NCI-H526 treated with DMSO at 0.1 percent for 48 hours (cell line): Measurements from ENCODE around the gene C2CD2.
"Not testable (repeated sequence)": the region's sequence is repeated elsewhere in the genome, so short reads cannot be mapped to it uniquely, and the experiment has no call there.

Experiments
- DNase-seq: peaks from one replicate; lab custom pipeline; 2025; lab: John Stamatoyannopoulos, UW

C2CD2 gene

DNA sequence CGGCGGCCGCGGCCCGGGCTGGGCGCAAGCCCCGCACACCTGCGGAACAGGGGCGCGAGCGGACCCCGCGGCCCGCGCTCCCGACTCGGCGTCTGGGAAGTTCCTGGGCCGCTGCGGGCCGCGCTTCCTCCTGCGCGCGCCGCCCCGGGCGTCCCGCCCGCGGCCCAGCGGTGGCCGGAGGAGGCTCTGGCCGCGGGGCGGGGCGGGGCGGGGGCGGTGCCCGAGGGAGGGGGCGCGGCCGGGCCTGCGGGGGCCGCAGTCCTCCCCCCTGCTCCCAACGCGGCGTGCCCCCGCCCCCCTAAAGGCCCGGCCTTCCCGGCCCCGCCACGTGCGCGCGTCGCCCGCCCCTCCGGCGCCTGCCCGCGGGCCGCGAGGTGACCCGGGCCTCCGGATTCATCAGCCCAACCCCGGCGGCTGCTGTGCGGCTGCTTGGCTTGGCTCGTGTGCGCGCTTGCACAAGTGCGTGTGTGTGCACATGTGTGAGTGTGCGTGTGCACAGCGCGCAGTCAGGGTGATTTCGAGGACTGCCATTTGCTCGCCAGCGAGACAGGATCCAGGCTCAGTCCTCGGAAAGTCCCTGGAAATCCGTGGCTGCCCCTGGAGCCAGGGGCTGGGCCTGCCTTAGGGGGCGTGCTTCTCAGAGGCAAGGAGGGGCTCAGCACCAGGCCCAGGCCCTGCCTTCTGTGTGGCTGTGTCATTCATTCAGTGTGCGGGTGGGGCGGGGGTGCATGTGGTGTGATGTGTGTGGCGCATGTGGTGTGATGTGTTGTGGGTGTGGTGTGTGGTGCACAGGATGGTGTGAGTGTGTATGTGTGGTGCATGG is at the start of gene C2CD2:
Gene C2CD2, minus strand, starts transcription at position 188 of the 823 bp plus-strand sequence. CDS start 370 bp downstream, outside the sequence.
- DNase-seq: peak; percentile 15

DNA sequence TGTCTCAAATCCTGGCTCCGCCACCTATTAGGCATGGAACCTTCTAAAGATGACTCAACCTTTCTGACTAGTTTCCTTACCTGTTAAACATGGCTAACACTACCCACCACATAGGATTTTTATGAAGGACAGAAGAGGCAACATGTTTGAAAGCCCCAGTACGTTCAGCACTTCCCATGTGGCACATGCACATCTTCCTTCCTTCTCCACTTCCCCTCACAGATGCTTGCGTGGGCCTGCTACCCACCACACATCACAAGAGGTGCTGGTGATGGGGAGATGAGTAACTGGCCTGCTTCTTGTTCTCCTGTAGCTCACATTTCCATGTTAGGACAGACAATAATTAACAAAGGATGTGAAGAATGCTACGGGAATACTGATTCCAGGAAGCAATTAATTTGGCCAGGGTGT is 49.2 kb upstream of the C2CD2 start:
- no peak for DNase-seq

DNA sequence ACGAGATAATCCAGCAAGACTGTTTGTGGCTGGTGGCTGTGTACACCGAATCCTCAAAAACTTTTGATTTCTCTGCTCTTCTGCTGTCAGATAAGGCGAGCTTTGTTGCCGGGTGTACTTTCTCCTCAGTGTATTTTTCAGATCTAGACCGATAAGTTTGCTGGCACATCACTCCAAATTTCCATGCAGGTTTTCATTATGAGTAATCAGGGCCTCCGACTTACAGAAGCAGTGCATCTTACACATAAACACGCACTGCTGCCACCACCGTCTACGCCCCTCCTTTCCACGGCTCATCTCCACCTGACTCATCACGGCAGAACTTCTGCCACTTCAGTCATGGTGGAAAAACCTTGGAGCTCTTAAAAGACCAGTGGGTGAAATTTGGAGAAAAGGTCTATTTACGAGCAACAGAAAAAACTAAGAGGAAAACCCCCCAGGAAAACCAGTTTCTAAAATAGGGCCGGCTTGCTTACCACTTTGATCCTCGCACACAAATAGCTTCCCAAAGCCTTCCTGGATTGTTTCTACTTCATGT is 48.7 kb upstream of the C2CD2 start:
- no peak for DNase-seq

DNA sequence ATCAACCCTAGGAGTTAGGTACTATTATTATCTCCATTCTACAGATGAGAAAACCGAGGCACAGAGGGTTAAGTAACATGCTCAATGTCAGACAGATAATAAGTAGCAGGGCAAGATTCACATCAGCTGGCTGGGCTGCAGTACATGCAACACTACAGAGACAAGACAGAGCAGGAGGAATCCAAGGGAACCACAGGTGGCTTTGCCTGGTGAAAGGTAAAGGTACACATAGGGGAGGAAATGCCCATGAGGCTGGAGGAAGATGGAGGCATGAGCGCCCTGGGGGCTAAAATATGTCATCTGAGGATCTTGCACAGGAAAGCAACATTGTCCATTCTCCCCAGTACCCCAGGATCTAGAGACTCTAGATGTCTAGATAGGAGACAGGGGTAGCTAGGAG is 48.0 kb upstream of the C2CD2 start:
- DNase-seq: no peak

DNA sequence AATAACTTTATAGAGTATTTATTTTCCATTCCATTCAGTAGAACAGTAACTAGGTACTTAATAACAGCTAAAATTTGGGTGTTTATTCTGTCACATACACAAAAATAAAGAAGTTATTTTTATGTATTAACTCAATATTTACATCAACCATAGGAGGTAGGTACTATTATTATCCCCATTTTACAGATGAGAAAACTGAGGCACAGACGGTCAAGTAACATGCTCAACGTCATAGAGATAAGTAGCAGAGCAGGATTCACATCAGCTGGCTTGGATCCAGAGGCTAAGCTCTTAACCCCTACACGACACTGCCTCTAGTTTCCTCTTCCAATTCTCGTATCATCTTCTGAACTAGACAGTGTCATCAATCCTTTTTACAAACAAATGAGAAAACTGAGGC is 47.1 kb upstream of the C2CD2 start:
- DNase-seq: no peak

DNA sequence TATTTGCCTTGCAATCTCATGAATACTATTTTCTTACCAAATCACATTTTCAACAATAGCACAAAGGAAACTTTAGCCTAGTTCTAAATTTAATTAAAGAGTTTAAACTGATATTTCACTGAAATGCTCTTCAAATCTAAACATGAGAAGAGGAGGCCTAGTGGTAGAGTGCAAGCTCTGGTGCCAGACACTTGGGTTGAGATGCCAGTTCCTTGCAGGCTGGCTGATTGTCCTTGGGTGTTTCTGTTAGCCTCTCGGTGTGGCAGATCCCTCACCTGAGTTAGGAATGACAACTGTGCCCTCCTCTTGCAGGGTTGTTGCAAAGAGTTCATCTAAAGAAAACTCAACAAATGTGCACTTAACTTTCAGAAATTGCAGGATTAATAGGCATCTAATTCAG is 43.8 kb upstream of the C2CD2 start:
- no peak for DNase-seq

DNA sequence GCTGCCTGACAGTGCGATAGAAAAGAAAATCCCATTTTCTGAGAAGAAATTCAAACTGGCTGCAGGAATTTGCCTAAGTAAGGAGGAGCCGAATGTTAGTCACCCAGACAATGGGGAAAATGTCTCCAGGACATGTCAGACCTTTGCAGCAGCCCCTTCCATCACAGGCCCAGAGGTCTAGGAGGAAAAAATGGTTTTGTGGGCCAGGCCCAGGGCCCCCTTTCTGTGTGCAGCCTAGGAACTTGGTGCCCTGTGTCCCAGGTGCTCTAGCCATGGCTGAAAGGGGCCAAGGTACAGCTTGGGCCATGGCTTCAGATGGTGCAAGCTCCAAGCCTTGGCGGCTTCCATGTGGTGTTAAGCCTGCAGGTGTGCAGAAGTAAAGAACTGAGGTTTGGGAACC is 41.8 kb upstream of the C2CD2 start:
- DNase-seq: no peak

DNA sequence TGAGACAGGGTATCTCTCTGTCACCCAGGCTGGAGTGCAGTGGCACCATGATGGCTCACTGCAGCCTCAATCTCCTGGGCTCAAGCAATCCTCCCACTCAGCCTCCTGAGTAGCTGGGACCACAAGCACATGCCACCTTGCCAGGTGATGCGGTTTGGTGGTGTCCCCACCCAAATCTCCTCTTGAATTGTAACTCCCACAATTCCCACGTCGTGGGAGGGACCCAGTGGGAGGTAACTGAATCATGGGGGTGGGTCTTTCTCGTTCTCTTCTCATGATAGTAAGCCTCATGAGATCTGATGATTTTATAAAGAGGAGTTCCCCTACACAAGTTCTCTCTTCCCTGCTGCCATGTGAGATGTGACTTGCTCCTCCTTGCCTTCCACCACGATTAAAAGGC is 40.8 kb upstream of the C2CD2 start:
- DNase-seq: not testable (repeated sequence)

DNA sequence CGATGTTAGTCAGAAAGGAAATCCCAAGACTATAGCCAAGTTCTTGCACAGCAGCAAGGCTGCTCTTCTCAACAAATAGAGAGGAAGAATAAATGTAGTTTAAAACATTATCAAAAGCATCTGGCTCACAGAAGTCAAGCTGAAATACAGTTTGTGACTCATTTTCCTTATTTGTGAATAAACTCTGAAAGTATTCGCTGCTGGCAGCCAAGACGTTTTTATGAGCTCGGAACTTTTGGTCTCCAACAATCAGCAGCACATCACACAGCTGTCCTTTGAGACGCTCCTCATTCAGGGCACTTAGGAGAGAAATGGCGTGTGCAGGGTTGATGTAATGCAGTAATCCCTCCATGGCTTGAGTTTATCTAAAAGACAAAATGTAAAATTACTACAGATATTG is 39.9 kb upstream of the C2CD2 start:
- DNase-seq: no peak

DNA sequence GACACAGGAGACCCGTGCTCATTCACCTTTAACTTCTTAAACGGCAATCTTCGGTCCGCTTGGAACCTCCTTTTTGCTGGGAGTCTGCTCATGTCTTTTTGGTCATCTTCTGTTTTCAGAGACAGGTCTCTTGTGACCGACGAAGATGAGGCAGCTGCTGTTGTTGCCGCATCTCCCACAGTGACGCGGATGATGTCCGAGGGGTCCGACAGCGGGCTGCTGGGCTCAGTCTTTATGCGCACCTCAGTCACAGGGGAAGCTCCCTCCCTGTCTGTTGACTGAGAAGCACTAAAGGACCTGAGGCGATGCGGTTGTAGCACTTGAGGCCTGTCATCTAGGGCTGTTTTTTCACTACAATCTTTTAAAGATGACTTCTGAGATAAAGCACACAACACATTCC is 38.8 kb upstream of the C2CD2 start:
- DNase-seq: no peak

DNA sequence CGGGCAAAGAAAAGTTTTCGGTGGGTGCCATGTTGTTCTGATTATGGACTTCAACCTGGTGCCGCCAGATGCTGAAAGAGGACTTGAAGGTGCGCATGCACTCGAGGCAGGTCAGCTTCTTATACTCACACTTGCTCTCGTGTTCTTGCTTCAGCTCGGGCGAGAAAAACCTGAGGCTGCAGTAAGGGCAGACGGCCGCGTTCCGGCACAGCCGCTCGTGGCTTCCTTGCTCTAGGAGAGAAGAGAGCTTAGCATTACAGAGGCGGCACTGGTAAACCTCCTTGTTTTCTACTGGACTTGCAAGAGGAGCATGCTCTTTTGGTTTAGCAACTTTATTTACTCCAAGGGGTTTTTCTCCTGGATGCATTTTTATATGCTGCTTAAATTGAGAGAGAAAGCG is 37.8 kb upstream of the C2CD2 start:
- DNase-seq: no peak

DNA sequence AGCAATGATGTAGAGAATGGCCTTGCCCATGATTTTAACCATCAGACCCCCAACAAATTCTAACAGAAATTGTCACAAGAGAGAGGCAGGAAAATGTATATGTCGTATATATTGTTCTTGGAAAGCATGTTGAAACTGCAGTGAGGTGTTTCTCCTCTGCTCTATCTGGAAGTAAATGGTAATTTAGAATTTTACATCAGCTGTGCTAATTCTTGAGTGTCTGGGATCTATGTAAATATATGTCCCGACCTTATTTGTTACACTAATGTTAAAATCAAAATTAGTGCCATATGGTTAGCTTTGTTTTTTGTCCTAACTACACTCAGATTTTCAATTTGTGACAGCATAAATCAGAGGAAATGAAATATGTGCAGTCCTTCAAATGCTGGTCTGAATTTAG is 35.9 kb upstream of the C2CD2 start:
- DNase-seq: no peak

DNA sequence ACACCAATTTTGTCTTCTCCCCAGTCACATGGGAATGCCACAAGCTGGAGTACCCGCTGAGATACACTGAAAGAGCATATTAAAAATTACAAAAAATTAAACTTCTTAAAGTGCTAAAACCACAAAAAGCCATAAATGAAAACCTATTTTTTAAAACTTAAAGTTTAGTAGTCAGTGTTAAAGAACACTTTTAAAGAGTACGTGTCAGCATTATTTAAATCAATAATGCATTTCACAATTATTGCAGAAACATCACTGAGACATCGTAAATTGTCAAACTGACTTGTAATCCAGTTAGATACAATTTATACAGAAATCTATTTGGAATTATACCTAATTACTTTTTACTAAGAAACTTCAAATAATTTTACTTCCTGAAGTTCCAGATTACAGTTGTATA is 33.5 kb upstream of the C2CD2 start:
- DNase-seq: no peak

DNA sequence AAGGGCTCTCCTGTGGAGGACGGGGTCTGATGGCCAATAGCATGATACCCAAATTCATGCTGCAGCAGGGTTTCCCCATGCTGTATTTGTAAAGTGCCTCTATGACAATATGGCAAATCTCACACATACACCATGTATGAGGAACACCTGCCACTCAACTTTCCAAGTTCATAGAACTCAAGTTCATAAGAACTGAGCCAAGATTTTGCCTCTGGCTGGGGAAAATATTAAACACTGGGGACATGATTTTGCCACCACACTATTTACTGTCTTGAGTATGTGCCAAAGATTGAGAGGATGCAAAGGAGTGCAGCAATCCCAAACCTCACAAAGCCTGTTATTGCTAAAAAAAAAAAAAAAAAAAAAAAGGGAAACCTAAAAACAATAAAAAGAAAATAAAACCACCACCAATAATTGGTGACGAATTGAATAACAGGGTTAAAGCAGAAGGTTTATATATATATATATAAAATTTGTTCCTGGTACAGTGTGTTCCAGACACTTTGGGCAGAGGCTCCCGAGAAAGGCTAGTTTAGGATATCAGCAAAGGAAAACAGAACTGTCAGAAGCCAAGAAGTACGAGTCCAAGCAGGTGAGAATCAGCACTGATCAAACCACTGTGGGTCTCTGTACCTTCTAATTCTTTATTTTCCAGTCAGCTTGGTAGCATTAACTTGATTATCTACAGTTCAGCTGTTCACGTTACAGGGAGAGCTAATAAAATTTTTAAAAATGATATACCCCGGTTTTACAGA is 32.0 kb upstream of the C2CD2 start:
- no peak for DNase-seq

DNA sequence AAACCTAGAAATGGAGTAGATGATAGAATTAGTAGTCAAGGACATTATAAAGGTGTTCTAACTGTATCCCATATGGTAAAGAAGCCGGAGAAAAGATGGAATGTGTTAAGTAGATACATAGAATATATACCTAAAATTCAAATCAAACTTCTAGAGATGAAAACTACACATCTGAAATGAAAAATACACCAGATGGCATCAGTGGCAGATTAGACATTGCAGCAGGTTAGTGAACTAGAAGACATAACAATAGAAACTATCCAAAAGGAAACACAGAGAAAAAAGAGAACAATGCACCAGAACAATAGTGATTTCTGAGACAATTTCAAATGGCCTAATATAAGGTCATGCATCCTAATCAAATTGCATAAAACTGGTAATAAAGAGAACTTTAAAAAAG is 29.4 kb upstream of the C2CD2 start:
- no peak for DNase-seq

DNA sequence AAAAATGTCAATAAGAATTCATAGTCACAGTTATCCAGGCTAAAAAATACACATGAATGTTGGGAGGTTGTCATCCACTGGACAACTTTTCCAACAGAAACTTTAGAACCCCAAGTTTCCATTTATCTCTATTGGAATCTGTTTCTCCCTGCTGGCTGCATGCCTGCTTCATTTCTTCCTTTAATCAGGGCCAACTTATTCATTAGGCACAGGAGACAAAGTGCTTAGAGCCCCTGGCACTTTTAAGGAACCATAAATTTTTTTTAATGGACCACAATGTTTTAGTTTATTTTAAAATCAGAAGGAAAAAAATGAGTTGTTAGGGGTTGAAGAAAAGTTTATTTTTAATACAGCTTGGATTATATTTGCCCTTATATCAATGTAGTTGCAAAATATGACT is 26.7 kb upstream of the C2CD2 start:
- DNase-seq: no peak

DNA sequence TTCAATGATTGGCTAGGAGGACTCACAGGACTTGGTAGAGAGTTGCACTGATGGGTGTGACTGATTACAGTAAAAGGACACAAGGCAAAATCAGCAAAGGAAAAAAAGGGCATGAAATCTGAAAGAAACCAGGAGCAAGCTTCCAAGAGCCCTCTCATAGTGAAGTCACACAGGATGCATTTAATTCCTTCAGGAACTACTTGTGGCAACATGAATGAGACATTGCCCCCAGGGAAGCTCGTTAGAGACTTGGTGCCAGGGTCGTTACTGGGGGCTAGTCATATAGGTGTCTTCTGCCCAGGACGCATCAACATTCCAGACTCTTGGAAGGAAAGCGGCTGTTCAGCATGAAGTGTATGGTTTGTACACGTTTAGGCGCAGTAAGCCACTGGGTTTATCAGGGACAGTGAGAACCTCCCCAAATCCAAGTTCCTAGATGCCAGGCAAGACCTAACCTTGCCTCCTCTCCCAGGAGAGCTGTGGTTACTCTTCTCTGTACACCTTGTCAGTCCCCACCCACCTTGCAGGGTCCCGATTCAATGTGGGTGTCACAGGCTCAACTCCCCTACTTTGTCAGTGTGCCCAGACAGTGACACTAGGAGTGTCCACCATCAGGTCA is 26.0 kb upstream of the C2CD2 start:
- no peak for DNase-seq

DNA sequence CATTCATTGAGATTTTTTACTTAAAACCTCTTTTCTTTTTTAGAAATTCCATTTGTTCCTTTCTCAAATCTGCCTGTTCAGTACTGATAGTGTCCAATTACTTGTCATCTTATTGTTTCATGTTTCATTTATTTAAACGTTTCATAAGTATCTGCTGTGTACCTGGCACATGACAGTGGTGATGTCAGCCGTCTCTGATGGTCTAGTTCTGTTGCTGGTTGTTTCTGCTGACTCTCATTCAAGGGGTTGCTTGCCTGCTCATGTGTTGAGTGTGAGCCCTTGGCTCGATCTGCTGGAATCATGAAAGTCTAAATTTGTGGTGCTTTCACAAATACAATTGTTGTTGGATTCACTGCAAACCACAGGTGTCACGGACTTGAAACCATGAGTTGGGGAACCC is 25.5 kb upstream of the C2CD2 start:
- no peak for DNase-seq

DNA sequence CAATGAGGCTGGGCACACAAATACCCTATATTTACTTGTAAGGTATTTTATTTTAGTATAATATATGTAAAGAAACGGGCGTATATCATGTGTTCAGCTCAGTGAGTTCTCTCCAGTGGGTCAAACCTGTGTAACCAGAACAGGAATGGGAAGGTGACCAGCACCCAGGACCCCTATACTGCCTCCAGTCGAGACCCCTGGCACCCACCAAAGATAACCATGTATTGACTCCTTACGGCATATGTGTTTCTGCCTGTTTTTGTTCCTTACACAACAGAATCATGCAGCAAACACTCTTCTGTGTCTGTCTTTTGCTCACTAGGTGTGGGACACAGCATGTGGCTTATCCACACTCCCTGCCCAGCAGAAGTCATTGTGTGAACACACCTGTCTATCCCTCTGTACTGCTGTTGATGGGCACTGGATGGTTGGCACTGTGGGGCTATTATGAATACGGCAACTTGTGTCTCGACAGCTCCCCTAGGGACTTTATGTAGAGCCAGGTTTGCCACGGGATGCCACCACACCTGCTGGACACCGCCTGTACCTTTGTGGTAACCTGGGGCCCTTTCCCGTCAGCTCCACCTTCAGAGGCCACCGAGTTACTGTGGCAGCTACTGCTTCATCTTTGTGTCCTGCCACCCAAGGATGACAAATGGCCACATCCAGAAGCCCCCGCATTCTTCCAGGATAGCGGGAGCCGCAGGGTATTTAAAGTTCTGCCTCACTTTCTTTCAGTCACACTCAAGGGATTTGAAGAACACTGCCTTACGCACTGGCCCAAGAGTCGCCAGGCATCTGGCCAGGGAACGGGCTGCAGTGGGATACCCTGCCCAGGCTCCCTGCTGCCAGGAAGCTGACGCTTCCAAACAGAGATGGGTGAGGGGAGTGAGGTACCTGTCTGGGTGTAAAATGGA is 23.5 kb upstream of the C2CD2 start:
- no peak for DNase-seq

DNA sequence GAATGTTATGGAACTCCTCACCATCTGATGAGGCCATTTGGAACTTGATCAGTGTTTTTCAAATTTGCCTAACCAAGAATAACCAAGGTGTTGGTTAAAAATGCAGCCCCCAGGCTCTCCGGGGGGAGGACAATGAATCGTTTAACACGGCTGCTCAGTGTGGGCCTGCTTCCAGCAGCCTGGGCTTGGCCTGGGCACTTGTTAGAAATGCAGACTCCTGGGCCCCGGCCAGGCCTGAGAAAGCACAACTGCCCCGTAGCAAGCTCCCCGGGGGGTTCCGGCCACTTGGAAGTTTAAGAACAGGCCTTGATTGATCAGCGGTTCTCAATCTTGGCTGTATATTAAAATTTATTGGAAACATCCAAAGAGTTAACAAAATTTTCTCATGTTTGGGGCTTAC is 22.8 kb upstream of the C2CD2 start:
- no peak for DNase-seq

DNA sequence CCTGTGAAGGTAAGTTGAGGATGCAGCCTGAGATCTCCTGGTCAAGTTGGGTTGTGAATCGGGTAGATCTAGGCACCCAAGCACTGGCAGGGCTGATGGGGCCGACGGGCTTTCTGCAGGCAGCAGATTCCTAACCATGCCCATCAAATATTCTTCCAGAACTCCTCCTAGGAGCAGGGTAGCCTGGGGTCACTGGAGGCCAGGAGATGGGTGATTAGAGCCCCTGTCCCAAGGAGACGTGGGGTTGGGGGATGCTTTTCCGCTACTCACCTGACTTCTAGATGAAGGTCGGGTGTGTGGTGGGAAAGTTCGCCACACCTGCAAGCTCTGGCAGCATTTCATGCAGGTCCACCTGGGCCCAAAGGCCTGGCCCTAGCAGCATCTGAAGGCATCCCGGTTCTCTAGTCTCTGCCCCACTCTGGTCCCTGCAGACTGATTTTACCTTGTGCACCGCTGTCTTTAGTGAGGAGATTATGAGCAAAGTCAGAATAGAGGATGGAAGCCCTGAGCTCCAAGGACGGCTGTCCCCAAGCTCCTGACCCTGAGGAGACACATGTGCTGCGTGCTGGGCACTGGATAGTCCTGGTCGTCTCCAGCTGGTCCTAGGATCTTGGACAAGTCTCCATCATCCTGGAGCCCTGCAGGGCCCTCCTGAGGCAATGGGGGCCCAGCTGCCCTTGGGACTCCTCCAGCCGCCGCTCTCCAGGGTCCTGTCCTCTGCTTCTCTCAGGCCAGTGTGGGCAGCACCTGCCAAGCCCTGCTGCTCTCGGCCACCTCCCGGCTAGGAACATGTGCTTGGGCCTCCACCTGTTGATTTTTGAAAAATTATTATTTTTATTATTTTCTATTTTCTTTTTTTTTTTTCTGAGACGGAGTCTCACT is 21.8 kb upstream of the C2CD2 start:
- no peak for DNase-seq
